Esophagus squamous epithelium (tissue), 4 donors: ENCODE data around the gene IL10RA.

Source experiments
- POLR2A ChIP-seq, 4 donors: fragments of 450-650 bp; IDR thresholded peaks; one replicate each; pipeline ENCODE4 v1.6.1; 2017; ENCODE audit warnings: antibody characterized with exemption in 4 of 4, mild to moderate bottlenecking in 4 of 4, moderate library complexity in 3 of 4
- TF ChIP-seq, protein P1 (sequence below), 6 experiments: fragments of 450-650 bp in 4 of 6; fragments of 200-600 bp in 2 of 6; sonication (generic) in 2 of 6; IDR thresholded peaks; one replicate each; pipeline ENCODE4 v1.5.1; 2016 to 2019; ENCODE audit warnings: antibody characterized with exemption in 6 of 6, mild to moderate bottlenecking in 4 of 6, moderate library complexity in 4 of 6

- TF ChIP-seq, protein P1, sequence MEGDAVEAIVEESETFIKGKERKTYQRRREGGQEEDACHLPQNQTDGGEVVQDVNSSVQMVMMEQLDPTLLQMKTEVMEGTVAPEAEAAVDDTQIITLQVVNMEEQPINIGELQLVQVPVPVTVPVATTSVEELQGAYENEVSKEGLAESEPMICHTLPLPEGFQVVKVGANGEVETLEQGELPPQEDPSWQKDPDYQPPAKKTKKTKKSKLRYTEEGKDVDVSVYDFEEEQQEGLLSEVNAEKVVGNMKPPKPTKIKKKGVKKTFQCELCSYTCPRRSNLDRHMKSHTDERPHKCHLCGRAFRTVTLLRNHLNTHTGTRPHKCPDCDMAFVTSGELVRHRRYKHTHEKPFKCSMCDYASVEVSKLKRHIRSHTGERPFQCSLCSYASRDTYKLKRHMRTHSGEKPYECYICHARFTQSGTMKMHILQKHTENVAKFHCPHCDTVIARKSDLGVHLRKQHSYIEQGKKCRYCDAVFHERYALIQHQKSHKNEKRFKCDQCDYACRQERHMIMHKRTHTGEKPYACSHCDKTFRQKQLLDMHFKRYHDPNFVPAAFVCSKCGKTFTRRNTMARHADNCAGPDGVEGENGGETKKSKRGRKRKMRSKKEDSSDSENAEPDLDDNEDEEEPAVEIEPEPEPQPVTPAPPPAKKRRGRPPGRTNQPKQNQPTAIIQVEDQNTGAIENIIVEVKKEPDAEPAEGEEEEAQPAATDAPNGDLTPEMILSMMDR (IDR thresholded peaks at IDR 0.05): no peak
- TF ChIP-seq POLR2A (IDR thresholded peaks at IDR 0.05): no peak
These were observed 60.9 kb downstream of the IL10RA start for GRCh38 chr11:118046964-118047700.
